A549 (cell line): ENCODE results near the gene MED4.

Source experiments
- EP300 ChIP-seq, 2 experiments: fragments of >200 bp; sonication (Bioruptor Twin); formaldehyde crosslinking; IDR thresholded peaks; 2 replicates in 1 of 2; 3 replicates in 1 of 2; pipeline ENCODE4 v1.6.1; 2016 to 2017
- FOSL2 ChIP-seq, 2 experiments: fragments of 450-650 bp in 1 of 2; fragments of >200 bp in 1 of 2; sonication (Bioruptor Twin) in 1 of 2; formaldehyde crosslinking; IDR thresholded peaks; 2 replicates each; pipeline versions ENCODE4 v1.5.0 to v1.6.1; 2016 to 2020; ENCODE audit warnings: mild to moderate bottlenecking in 1 of 2, moderate library complexity in 1 of 2
- JUNB ChIP-seq: fragments of >200 bp; sonication (Bioruptor Twin); formaldehyde crosslinking; IDR thresholded peaks from 2 replicates; pipeline ENCODE4 v1.6.1; 2016
- MAFK ChIP-seq: fragments of 450-650 bp; IDR thresholded peaks from 2 replicates; pipeline ENCODE4 v1.6.1; 2014; ENCODE audit not compliant: partially characterized antibody
- POLR2A ChIP-seq: IDR thresholded peaks from 2 replicates; pipeline ENCODE4 v1.6.1; 2012; ENCODE audit warnings: mild to moderate bottlenecking, low read length
- RAD21 ChIP-seq, 2 experiments: fragments of >200 bp in 1 of 2; sonication (Bioruptor Twin) in 1 of 2; formaldehyde crosslinking in 1 of 2; IDR thresholded peaks in 1 of 2; conservative IDR thresholded peaks in 1 of 2; 2 replicates in 1 of 2; 3 replicates in 1 of 2; pipeline ENCODE4 v1.6.1; 2012 to 2018; ENCODE audit warnings: inconsistent platforms in 1 of 2
- TF ChIP-seq, protein P1 (sequence below): fragments of >200 bp; sonication (Bioruptor Twin); formaldehyde crosslinking; IDR thresholded peaks from 3 replicates; pipeline ENCODE4 v1.5.1; 2016
- TF ChIP-seq, protein P2 (sequence below): fragments of 250-450 bp; sonication (Bioruptor Pico); IDR thresholded peaks from 2 replicates; pipeline ENCODE4 v1.5.0; 2021; ENCODE audit warnings: mild to moderate bottlenecking, moderate library complexity, borderline replicate concordance
- TF ChIP-seq, protein P3 (sequence below): fragments of 450-650 bp; IDR thresholded peaks from 2 replicates; pipeline ENCODE4 v1.6.1; 2014; ENCODE audit warnings: antibody characterized with exemption

DNA sequence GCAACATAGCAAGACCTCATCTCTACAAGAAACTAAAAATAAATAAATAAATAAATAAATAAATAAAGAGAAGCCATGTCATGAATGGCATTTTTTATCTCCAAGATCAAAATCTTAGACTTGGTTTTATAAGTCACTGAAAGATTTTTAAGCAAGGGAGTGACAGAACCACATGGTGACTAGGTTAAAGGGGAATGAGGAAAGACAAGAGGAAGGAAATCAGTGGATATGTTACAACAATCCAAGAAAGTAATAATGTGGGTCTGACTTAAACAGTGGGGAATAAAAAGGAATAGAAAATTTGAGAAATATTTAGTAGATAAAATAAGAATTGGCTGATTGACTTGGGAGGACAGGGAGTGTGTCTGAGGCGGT lies 18.8 kb upstream of the MED4 start:
- no peak for TF ChIP-seq MAFK
- TF ChIP-seq, protein P1, sequence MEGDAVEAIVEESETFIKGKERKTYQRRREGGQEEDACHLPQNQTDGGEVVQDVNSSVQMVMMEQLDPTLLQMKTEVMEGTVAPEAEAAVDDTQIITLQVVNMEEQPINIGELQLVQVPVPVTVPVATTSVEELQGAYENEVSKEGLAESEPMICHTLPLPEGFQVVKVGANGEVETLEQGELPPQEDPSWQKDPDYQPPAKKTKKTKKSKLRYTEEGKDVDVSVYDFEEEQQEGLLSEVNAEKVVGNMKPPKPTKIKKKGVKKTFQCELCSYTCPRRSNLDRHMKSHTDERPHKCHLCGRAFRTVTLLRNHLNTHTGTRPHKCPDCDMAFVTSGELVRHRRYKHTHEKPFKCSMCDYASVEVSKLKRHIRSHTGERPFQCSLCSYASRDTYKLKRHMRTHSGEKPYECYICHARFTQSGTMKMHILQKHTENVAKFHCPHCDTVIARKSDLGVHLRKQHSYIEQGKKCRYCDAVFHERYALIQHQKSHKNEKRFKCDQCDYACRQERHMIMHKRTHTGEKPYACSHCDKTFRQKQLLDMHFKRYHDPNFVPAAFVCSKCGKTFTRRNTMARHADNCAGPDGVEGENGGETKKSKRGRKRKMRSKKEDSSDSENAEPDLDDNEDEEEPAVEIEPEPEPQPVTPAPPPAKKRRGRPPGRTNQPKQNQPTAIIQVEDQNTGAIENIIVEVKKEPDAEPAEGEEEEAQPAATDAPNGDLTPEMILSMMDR = no peak
- TF ChIP-seq POLR2A = no peak
- TF ChIP-seq, protein P2, sequence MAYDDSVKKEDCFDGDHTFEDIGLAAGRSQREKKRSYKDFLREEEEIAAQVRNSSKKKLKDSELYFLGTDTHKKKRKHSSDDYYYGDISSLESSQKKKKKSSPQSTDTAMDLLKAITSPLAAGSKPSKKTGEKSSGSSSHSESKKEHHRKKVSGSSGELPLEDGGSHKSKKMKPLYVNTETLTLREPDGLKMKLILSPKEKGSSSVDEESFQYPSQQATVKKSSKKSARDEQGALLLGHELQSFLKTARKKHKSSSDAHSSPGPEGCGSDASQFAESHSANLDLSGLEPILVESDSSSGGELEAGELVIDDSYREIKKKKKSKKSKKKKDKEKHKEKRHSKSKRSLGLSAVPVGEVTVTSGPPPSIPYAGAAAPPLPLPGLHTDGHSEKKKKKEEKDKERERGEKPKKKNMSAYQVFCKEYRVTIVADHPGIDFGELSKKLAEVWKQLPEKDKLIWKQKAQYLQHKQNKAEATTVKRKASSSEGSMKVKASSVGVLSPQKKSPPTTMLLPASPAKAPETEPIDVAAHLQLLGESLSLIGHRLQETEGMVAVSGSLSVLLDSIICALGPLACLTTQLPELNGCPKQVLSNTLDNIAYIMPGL (CRISPR knock-in tag) = no peak
- no peak for TF ChIP-seq FOSL2 (IDR thresholded peaks at IDR 0.05)
- TF ChIP-seq FOSL2 (CRISPR knock-in tag; IDR thresholded peaks at IDR 0.05) = no peak
- TF ChIP-seq EP300 (IDR thresholded peaks at IDR 0.05) = no peak
- TF ChIP-seq, protein P3, sequence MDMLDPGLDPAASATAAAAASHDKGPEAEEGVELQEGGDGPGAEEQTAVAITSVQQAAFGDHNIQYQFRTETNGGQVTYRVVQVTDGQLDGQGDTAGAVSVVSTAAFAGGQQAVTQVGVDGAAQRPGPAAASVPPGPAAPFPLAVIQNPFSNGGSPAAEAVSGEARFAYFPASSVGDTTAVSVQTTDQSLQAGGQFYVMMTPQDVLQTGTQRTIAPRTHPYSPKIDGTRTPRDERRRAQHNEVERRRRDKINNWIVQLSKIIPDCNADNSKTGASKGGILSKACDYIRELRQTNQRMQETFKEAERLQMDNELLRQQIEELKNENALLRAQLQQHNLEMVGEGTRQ = no peak
- no peak for TF ChIP-seq JUNB
- no peak for TF ChIP-seq RAD21 (conservative IDR thresholded peaks at IDR 0.05 in 1 of 2, IDR thresholded peaks at IDR 0.05 in 1 of 2)
